ENCODE results near the gene IP6K1. TPM values are rescaled to one million over a fixed set of nuclear protein-coding genes. Genes with fewer than 3 reads are reported as not detected.
"Not testable (repeated sequence)": the region's sequence is repeated elsewhere in the genome, so short reads cannot be mapped to it uniquely, and the experiment has no call there.

The IP6K1 gene
- total RNA-seq, 1 donor = 29.6 TPM

GRCh38 chr3:49703443-49703927, 82.9 kb downstream of the IP6K1 start:
- no peak overlapping the region for H3K4me3 ChIP-seq (ENCODE audit: low read depth, low read length)
- TF ChIP-seq, protein P1, sequence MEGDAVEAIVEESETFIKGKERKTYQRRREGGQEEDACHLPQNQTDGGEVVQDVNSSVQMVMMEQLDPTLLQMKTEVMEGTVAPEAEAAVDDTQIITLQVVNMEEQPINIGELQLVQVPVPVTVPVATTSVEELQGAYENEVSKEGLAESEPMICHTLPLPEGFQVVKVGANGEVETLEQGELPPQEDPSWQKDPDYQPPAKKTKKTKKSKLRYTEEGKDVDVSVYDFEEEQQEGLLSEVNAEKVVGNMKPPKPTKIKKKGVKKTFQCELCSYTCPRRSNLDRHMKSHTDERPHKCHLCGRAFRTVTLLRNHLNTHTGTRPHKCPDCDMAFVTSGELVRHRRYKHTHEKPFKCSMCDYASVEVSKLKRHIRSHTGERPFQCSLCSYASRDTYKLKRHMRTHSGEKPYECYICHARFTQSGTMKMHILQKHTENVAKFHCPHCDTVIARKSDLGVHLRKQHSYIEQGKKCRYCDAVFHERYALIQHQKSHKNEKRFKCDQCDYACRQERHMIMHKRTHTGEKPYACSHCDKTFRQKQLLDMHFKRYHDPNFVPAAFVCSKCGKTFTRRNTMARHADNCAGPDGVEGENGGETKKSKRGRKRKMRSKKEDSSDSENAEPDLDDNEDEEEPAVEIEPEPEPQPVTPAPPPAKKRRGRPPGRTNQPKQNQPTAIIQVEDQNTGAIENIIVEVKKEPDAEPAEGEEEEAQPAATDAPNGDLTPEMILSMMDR (IDR thresholded peaks at IDR 0.05; ENCODE audit: insufficient read depth, low read length) = peak; percentile 87
- DNase-seq (ENCODE audit: low read depth) = peak; percentile 58

DNA sequence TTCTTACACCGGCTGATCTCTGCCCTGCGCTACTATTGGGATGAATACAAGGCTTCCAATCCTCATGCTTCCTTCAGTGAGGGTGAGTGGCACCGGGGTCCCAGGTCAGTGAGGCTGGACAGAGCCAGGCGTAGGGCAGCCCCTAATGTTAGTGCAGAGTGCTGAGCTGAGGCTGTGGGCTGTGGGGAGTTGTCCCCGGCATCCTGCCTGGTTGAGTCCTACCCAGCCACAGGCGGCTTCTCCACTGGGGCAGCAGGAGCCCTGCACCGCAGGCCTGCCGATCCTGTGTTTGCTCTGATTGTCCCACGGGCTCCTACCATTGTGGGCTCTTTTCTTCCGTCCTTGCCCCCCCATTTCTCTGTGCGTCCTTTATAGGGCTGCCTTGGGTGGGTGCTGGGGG, 83.7 kb downstream of the IP6K1 start:
- no peak for DNase-seq (ENCODE audit: low read depth)

DNA sequence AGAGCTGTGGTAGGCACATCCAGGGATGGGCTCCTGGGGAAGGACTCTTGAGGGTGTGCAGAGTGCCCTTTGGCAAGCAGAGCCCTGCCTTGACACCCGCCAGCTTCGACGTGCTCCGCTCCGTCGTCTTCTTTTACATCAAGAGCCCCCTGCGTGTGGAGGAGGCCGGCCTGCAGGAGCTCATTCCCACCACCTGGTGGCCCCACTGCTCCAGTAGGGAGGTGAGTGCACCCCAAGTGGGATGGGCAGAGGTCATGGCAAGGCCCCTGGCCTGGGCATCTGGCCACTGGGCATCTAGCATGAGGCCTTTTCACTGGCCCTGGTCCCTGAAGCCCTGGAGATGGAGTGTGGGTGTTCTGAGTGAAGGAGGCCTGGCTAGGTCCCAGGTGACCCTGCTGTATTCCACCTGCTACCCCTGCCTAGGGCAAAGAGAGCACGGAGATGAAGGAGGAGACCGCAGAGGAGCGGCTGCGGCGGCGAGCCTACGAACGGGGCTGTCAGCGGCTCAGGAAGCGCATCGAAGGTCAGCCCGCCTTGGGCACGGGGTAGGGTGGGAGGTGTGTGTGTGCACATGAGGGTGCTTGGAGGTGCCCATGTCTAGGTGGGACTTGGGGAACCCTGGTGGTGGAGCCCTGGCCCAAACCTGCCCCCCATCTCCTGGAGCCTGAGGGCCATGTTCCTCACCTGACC, 84.8 kb downstream of the IP6K1 start:
- TF ChIP-seq, protein P1 (IDR thresholded peaks at IDR 0.05; ENCODE audit: insufficient read depth, low read length) = peak; percentile 49
- DNase-seq (ENCODE audit: low read depth) = no peak
- no peak overlapping the region for H3K4me3 ChIP-seq (ENCODE audit: low read depth, low read length)

More for the DNA sequence above, 83.7 kb downstream of the IP6K1 start:
- TF ChIP-seq, protein P1 (IDR thresholded peaks at IDR 0.05; ENCODE audit: insufficient read depth, low read length) = no peak
- H3K4me3 ChIP-seq (ENCODE audit: low read depth, low read length) = no peak overlapping the region

DNA sequence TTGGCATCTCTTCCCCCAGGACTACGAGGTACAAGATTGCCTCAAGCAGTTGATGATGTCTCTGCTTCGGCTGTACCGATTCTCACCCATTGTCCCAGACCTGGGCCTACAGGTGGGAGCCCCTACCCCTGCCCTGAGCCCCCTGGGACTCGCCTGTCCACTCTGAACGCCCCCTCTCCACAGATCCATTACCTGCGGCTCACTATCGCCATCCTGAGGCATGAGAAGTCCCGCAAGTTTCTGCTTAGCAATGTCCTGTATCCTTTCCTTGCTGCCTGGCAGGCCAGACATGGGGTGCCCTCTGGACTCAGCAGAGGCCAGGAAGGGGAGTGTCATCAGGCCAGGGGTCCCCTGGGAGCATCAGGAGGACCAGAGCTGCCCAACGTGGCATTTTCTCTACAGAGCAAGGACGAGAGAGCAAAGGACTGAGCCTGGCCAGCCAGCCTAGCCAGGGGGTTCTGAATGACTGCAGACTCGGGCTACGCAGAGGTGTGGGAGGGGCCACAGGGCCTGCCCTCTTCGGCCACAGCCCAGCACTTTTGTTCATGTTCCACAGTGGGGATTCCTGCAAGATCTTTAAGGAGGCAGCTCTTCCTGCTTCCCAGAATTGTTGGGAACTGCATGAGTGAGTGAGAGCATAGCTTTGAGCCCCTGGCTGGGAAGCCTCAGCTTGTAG, 85.8 kb downstream of the IP6K1 start:
- TF ChIP-seq, protein P1 (IDR thresholded peaks at IDR 0.05; ENCODE audit: insufficient read depth, low read length) = no peak
- no peak overlapping the region for H3K4me3 ChIP-seq (ENCODE audit: low read depth, low read length)
- no peak for DNase-seq (ENCODE audit: low read depth)

GRCh38 chr3:49700014-49700413, 86.3 kb downstream of the IP6K1 start:
- no peak for DNase-seq (ENCODE audit: low read depth)
- H3K4me3 ChIP-seq (ENCODE audit: low read depth, low read length) = no peak overlapping the region
- TF ChIP-seq, protein P1 (IDR thresholded peaks at IDR 0.05; ENCODE audit: insufficient read depth, low read length) = no peak

- DNase-seq (ENCODE audit: low read depth) = no peak
- TF ChIP-seq, protein P1 (IDR thresholded peaks at IDR 0.05; ENCODE audit: insufficient read depth, low read length) = no peak
- H3K4me3 ChIP-seq (ENCODE audit: low read depth, low read length) = no peak overlapping the region
Observed at GRCh38 chr3:49699281-49699979, 86.9 kb downstream of the IP6K1 start.

GRCh38 chr3:49695350-49696015, 90.9 kb downstream of the IP6K1 start:
- DNase-seq (ENCODE audit: low read depth); H3K4me3 ChIP-seq (ENCODE audit: low read depth, low read length): not testable (repeated sequence)

DNA sequence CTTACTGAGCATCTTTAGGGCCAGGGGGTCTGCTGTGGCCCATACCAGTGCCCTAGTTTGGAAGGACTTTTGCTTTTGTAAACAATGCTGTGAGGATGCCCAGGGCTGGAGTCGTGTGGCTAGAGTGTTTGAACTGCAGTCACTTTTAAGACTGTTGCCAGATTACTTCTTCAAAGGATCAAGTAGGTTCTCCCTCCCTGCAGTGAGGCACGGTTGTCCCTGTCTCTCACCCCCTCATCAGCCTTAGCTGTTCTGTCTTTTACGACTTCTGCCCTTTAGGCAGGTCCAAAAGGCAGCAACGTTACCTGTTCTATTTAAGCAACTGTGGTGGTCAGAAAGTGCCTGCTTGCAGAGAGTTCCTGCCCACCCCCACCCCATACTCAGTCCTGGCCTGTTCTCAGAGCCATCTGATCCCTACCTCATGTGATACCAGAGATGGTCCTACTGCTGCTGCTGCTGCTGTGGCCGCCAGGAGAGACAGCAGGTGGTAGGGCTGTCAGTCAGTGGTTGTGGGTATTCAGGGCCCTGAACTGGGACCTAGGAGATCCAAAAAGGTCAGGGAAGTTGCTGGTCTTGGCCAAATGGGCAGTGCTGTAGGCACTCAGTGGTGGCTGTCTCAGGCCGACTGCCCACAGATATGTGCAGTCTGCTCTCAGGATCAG, 91.8 kb downstream of the IP6K1 start:
- DNase-seq (ENCODE audit: low read depth); H3K4me3 ChIP-seq (ENCODE audit: low read depth, low read length): not testable (repeated sequence)

- not testable (repeated sequence) for H3K4me3 ChIP-seq (ENCODE audit: low read depth, low read length); DNase-seq (ENCODE audit: low read depth)
Observed at GRCh38 chr3:49691481-49691880, 94.9 kb downstream of the IP6K1 start.

Data from fibroblast of the aortic adventitia (primary cell).